Head of caudate nucleus (tissue), 42 donors: ENCODE measurements around the gene HGFAC.

Experiments used
- DNase-seq, 42 donors: peaks; one replicate each; pipeline versions ENCODE4 v3.0.0 to v3.0.0-alpha.2; 2020 to 2021; ENCODE audit warnings: mixed read lengths in 7 of 42
- intact Hi-C: fragments of 100-400 bp; cut with DNase I; formaldehyde crosslinking; loops from one replicate; pipeline ENCODE4 v1.15.0; 2022

The HGFAC gene

DNA sequence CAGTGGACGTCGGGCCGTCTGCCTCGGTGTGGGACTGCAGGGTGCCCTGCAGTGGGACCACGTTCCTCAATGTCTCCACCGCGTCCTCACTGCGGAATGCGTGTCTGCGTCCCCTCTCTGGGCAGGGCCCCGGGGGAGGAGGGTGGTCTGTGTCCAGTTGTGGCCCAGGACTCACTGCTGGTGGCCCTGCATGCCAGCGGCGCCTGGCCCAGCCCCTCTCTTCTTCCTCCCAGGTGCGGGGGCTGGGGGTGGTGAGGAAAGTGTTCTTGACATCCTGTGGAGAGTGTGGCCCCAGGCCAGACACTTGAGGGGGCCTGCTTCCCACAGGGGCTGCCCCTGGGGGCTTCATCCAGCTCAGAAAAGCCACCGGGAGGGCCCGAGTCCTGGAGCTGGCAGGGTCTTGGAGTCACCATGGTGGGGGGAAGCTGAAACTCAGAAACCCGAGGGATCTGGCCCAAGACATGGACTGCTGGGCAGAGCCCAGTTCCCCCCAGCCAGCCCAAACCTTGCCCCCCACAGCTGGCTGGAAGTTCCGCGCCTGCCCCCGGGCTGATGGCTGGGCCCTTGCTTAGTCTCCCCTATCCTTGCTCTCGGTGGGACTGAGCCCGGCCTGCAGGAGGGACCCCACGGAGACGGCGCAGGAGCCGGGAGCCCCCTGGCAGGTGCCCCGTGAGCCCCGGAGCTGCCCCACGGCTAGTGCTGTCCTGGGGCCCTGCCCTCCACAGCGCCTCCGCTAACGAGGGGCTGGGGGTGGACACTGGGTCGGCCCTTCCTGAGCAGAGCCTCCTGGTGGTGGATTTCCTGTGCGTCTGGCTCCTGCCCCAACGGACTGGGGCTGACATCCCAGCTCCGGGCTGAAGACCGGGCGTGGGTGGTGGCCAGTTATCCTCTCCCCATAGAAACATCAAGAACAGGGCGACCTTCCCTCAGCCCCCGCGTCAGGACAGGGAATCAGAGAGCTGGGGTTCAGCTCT, 24.2 kb downstream of the HGFAC start:
- intact Hi-C loops = no loop called here
- DNase-seq = no peak

DNA sequence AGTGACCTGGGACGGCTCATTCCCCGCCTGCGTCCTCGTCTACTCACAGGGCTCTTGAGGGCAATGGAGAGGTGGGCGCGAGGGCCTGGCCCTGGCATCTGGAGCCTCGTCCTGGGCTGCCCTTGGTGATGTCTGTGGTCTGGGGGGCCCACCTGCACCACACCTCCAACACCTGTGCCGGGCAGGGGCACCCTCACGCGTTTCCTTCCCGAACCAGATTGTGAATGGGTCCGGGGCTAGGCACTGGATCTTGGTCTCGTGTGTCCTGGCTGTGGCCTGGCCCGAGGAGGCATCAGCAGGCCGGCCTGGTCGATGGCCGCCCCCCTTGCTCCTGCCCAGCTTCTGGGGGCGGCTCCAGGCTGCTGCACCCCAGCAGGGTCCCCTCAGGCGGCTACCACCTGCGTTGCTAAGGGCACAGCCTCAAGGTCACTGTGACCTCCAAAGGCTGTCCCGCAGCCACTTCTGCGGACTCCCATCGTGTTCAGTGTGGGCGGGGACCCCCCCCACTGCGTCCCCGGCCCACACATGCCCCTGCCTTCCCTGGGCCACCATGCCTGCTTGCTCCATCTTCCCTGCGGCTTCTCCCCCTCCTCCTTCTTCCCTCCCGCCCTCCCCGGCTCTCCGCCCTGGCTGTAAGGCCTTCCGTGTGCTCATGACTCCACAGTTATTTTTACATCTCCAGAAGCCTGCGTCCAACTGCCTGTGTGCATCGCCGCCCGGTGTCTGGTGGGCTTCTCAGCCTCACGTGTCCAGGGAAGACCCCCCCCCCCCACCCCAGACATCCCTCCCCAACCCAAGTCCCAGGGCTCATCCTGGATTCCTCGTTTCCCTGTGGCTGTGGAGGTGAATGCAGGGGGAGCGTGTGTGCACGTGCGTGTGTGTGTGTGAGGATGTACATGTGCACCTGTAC, 25.2 kb downstream of the HGFAC start:
- no peak for DNase-seq
- intact Hi-C loops = no loop called here

DNA sequence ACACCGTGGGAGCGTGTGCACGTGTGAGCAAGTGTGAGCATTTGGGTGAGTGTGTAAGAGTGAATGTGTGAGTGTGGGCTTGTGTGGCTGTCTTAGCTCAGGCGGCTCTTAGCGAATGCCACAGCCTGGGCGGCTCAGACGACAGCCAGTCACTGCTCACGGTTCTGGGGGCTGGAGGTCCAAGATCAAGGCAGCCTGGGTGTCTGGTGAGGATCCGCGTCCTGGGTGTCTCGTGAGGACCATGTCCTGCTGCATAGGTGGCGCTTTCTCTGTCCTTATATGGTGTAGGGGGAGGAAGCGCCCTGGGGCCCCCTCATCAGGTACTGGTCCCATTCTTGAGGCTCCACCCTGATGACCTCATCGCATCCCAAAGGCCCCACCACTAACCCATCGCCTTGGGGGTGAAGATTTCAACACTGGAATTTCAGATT, 25.8 kb downstream of the HGFAC start:
- intact Hi-C loops = no loop called here
- DNase-seq = no peak

DNA sequence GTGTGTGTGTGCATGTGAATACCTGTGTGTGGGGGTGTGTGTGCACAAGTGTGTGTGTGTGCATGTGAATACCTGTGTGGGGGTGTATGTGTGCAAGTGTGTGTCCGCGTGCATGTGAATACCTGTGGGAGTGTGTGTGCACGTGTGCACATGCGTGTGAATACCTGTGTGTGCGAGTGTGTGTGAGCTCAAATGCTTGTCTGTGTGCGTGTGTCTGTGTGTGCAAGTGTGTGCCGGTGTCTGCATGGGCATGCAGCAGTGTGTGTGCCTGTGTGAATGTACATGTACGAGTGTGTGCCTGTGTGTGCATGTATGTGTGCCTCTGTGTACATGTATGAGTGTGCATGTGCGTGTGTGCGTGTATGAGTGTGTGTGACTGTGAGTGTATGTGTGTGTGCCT, 26.4 kb downstream of the HGFAC start:
- intact Hi-C loops = no loop called here
- no peak for DNase-seq

DNA sequence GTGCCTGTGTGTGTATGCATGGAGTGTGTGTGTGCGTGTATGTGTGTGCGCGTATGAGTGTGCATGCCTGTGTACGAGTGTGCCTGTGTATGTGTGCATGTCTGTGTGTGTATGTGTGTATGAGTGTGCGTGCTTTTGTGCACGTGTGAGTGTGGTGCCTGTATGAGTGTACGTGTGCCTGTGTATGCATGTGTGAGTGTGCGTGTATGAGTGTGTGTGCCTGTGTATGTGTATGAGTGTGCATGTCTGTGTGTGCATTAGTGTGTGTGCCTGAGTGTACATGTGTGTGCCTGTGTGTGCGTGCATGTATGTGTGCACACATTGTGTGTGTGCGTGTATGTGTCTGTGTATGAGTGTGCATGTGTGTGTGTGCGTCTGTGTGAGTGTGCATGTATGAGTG, 27.0 kb downstream of the HGFAC start:
- no peak for DNase-seq
- intact Hi-C loops = no loop called here

DNA sequence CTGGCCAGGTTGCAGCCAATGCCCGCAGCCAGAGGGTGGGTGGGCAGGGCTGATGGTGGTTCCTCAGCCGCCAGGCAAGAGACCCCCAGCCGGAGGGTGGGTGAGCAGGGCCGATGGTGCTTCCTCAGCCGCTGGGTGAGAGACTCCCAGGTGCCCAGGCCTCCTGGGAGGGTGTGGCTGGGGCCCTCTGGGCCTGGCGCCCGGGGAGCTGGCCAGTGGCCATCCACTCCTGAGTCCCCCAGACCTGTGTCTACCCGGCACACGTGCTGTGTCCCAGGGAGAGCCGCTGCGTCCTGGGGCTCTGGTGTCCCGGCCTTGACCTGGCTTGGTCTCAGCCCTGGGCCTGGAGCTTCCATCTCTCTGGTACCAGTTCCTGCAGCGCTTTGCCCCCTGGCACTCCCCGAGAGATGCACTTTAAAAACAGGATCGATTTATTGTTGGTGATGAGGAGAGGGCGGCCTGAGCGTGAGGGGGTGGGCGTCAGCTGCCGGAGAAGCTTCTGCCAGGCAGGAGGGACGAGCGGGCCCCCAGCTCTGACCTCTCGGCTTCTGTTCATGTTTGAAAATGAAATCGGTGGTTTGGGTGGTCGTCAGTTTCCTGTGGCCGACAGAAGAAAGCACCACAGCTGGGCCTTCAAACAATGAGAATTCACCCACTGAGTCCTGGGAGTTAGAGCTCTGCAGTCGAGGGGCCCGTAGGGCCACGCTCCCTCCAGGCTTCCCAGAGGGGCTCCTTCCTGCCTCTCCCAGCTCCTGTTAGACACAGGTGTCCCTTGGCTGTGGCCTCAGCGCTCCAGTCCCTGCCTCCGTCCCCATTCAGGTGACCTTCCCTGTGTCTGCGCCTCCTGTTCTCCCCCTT, 27.8 kb downstream of the HGFAC start:
- intact Hi-C loops = no loop called here
- DNase-seq = no peak

DNA sequence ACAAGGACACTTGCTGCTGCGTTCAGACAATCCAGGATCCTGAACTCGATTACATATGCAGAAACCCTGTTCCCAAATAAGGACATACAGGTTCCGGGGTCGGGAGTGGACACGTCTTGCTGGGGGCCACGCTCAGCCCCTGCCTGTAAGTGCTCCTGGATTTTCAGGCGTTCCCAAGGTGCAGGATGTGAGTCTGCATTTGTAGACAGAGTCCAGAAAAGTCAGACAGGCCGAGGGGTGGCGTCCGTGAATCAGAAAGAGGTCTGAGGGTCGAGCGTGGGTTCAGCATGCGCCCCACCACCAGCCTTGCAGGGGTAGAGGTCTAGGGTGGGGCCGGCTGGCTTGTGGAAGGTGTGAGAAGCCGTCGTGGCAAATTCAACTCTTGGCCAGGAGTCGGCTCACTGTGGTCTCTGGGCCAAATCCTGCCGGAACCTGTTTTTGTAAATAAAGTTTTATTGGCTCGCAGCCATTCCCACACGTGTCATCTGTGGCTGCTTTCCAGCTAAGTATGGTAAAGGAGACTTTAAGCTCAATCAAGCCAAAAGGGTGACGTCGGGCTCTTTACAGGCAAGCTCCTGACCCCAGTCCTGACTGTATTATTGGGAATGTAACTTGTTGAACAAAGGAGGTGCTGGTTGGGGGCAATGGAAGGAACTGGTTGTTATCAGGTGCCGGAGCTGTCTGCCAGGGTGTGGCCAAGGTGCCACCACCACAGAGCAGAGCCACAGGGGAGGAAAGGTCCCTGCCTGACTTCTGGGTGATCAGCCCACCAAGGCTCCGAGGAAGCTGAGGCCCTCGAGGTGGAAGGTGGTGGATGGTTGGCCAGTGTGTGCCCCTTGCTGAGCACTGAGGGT, 28.7 kb downstream of the HGFAC start:
- DNase-seq = no peak
- intact Hi-C loops = no loop called here

DNA sequence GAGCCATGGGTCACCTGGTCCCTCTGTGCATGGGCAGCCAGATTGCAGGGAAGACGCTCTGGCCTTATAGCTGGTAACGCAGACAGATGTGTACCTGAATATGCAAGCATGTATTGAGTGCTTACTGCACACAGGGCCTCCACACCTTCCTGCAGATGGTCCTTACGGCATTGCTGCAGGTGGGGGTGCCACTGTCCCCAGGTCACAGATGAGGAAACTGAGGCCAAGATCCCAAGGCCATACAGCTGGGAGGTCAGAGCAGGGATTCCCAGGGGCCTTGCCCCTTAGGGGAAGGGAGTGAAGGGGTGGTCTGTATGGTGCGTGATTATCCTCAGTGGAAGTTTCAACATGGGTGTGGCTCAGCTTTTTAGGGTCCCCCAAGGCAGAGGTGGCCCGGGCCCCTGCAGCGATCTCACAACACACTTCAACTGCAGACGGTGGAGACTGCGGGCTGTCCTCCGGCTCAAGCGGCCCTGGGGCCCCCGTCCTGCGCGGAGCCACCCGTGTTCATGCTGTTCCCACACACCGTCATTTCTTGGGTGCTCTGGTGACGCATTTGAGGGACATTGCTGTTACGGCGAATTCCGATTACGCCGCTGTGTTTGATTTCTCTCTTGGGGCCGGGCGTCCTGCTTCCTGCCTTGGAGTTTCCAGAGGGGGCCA, 29.5 kb downstream of the HGFAC start:
- intact Hi-C loops = no loop called here

DNA sequence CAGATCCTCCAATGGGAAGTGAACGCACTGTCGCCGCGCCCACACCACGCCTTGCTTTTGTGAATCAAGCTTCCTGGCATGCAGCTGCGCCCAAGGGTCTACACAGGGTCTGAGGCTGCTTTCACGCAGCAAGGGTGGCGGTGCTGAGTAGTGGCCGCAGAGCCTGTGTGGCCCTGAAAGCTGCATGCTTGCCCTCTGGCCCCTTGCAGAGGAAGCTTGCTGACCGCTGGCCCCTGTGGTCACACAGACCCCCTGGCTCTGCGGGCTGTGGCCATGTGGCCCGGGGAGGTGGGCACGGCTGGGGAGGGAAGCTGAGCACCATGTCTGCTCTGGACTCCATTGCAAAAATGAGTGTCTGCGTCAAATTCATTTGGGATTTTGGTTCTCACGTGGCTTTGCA, 30.1 kb downstream of the HGFAC start:
- intact Hi-C loops = no loop called here
- no peak for DNase-seq

More for the DNA sequence above, 29.5 kb downstream of the HGFAC start:
- no peak for DNase-seq

DNA sequence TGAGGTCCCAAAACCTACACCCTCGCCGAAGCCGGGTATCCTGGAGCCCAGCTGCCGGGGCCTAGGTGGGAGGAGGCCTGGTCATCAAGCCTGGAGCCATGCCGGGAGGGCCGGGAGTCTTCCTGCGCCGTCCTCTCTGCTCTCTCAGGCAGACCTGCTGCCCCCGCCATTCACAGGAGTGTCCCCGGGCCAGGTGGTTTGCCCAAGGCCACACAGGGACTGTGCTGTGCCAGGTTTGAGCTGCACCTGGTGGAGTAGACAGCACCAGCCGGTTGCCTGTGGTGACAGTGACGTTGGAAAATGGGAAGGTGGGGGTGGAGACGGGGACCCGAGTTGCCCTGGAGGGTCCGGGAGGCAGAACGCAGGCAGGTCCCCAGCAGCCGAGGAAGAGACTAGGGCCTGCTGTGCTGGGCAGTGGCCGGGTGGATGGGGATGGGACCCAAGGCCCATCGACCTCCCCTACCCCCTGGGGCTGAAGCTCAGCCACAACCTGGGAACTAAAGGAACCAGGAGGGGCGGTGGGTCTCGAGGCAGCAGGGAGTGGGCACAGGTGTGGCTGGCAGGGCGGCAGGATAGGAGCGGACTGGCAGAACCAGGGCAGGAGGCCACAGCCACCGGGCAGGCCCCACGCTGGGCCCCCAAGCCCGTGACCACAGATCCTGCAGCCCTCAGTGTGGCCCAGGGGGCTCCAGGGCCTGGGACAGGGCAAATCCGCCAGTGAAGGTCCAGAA, 30.8 kb downstream of the HGFAC start:
- intact Hi-C loops = no loop called here
- DNase-seq = no peak

DNA sequence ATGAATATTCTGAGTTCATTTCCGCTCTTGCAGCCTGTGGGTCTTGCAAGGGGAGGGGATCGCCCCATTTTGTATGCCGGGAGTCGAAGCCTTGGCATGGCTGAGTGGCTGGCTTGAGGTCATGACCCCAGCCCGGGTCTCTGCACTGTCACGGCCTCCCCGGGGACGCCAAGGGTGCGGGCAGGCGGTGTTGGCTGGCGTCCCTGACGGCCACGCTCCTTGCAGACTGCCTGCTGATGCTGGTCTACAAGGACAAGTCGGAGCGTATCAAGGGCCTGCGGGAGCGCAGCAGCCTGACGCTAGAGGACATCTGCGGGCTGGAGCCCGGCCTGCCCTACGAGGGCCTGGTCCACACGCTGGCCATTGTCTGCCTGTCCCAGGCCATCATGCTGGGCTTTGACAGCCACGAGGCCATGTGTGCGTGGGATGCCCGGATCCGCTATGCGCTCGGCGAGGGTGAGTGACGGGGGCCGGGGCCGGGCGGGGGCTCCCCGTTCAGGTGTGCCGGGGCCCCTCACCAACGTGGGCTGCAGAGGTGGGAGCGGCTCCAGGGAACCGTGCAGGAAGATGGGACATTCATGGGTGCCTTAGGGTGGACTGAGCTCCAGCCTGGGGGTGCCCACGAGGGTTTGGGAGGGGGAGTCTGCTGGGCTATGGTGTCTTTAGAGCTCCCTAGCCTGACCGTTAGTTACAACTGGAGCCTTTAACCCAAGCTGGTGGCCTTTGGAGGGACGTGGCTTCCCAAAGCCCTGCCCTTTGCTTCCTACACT, 31.6 kb downstream of the HGFAC start:
- intact Hi-C loops = no loop called here
- no peak for DNase-seq

DNA sequence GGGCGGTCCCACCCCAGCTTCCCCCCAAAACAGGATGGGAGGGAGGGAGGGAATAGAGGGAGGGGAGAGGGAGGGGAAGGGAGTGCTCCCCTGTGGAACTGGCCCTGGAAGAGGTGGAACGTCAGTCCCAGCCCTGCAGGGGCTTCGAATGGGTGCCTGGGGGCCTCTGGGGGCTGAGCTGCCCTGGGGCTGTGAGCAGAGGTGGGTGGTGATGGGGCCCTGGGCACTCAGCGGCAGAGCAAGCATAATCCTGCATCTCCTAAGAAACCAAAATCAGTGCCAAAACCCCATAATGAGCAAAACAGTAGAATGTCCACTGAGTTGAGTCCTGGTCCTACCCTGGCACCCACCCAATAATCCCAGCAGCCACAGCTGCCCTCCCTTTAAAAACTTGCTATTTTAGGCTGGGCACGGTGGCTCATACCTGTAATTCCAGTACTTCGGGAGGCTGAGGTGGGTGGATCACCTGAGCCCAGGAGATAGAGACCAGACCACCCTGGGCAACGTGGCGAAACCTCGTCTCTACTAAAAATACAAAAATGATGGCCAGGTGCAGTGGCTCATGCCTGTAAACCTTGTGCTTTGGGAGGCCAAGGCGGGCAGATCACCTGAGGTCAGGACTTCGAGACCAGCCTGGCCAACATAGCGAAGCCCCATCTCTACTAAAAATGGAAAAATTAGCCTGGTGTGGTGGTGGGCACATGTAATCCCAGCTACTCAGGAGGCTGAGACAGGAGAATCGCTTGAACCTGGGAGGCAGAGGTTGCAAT, 32.4 kb downstream of the HGFAC start:
- DNase-seq = no peak
- intact Hi-C loops = no loop called here

DNA sequence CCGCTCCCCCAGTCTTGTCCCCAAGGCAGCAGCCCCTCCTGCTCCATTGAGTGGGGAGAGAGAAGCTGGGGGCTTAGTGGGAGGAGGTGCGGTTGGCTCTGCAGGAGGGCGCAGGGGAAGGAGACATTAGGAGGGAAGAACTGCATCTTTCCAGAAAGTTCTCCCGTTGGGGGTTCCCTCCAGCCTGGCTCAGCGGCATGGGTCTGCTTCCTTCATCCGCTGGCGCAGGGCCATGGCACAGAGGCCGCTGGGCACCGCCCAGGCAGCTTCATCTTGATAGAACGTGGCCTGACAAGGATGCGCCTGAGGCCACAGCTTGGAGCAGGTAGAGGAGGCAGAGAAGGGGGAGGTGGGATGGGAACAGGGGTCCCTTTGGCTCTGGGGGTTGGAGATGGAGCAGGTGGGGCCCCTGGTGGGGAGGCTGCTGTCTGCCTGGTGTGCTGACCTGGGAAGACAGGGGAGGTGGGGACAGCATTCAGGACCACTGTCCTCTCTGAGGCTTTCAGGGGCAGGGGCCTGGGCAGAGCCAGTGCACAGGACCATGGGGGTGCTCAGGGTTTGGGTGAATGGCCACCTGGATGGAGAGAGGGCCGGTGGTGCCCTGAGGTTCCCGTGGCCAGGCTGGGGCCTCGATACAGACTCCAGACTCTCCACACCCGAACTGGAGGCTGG, 33.4 kb downstream of the HGFAC start:
- no peak for DNase-seq
- intact Hi-C loops = no loop called here

DNA sequence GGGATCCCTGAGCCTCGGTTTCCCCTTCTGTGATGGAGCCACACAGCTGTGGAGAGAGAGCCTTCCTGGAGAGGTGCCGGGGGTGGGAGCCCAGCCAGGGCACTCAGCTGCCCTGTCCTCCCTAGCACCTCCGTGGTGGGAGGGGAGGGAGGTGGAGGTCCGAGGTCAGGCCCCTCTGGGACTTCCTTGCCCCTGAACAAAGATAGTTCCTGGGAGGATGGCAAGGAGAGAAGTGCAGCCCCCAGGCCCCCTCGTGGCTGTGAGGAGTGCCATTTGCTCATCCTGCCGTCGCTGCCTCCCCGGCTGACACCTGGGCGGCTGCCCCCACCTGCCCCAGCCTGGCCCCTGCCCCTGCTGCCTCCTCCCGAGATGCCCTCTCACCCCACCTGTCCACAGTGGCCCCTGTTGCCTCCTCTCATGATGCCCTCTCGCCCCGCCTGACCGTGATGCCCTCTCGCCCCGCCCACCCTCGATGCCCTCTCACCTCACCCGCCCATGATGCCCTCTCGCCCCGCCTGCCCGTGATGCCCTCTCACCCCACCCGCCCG, 34.0 kb downstream of the HGFAC start:
- intact Hi-C loops = no loop called here
- no peak for DNase-seq

DNA sequence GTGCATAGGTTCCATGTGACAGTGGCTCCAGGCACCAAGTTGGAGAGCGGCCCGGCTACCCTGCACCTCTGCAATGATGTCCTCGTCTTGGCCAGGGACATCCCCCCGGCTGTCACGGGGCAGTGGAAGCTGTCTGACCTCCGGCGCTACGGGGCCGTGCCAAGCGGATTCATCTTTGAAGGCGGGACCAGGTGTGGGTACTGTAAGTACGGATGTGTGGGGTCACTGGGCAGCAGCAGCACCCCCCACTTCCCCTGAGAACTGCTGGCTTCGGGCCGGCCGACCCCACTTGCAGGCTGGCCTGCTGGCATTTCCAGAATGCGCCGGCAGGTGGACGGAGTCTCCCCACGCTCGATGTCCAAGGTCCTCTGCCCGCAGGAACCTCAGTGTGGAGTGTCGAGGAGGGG, 34.6 kb downstream of the HGFAC start:
- intact Hi-C loops = no loop called here
- peak in 1 of 42 donors; percentile 4 for DNase-seq
